Raji (cell line): ENCODE measurements around the gene DPPA2.

Experiments used
- POLR2A ChIP-seq: IDR thresholded peaks from 2 replicates; pipeline ENCODE4 v1.6.1; 2011; ENCODE audit warnings: low read depth, low read length, control low read depth; ENCODE audit not compliant: insufficient read depth

DPPA2 gene

GRCh38 chr3:109336291-109336861 is 20.1 kb upstream of the DPPA2 start:
- TF ChIP-seq POLR2A: no peak

GRCh38 chr3:109334572-109334971 is 18.3 kb upstream of the DPPA2 start:
- TF ChIP-seq POLR2A: no peak

GRCh38 chr3:109331692-109332091 is 15.4 kb upstream of the DPPA2 start:
- TF ChIP-seq POLR2A: no peak

GRCh38 chr3:109330405-109330804 is 14.1 kb upstream of the DPPA2 start:
- TF ChIP-seq POLR2A: no peak

- no peak for TF ChIP-seq POLR2A
These were observed 11.9 kb upstream of the DPPA2 start for GRCh38 chr3:109328202-109328601.

GRCh38 chr3:109325657-109326056 is 9.3 kb upstream of the DPPA2 start:
- no peak for TF ChIP-seq POLR2A

GRCh38 chr3:109325109-109325508 is 8.8 kb upstream of the DPPA2 start:
- TF ChIP-seq POLR2A: no peak

GRCh38 chr3:109313061-109313460 is 3.3 kb downstream of the DPPA2 start:
- no peak for TF ChIP-seq POLR2A

- no peak for TF ChIP-seq POLR2A
These were observed 18.8 kb downstream of the DPPA2 start for GRCh38 chr3:109297496-109297895.

- TF ChIP-seq POLR2A: no peak
These were observed 32.2 kb downstream of the DPPA2 start for GRCh38 chr3:109284071-109284470.

GRCh38 chr3:109278546-109278945 is 37.8 kb downstream of the DPPA2 start:
- no peak for TF ChIP-seq POLR2A

GRCh38 chr3:109278141-109278540 is 38.2 kb downstream of the DPPA2 start:
- no peak for TF ChIP-seq POLR2A

- TF ChIP-seq POLR2A: no peak
These were observed 40.5 kb downstream of the DPPA2 start for GRCh38 chr3:109275702-109276293.

- no peak for TF ChIP-seq POLR2A
These were observed 45.5 kb downstream of the DPPA2 start for GRCh38 chr3:109270779-109271178.

GRCh38 chr3:109269577-109270275 is 46.6 kb downstream of the DPPA2 start:
- TF ChIP-seq POLR2A: no peak

- no peak for TF ChIP-seq POLR2A
These were observed 48.1 kb downstream of the DPPA2 start for GRCh38 chr3:109268181-109268580.
